DOHH2 (cell line): ENCODE data around the gene TBC1D2.

Source experiments
- CTCF ChIP-seq: fragments of 200-600 bp; sonication (generic); IDR thresholded peaks from one replicate; pipeline ENCODE4 v1.5.1; 2014; ENCODE audit warnings: antibody characterized with exemption, mild to moderate bottlenecking, low read depth, low read length; ENCODE audit not compliant: poor library complexity, severe bottlenecking
- EZH2phosphoT487 ChIP-seq: fragments of 200-600 bp; sonication (generic); IDR thresholded peaks from 2 replicates; pipeline ENCODE4 v1.6.1; 2017; ENCODE audit warnings: borderline replicate concordance, mild to moderate bottlenecking, antibody characterized with exemption, low read length, moderate library complexity, mixed read lengths

- TF ChIP-seq CTCF (no peak), EZH2phosphoT487 (no peak)
Observed at GRCh38 chr9:98288881-98289280, 33.4 kb upstream of the TBC1D2 start.
